ENCODE results near the gene CREB5. TPM values are rescaled to one million over a fixed set of nuclear protein-coding genes. Genes with fewer than 3 reads are reported as not detected.

CREB5 gene
- total RNA-seq, 2 donors from 2014 or later = 0.53 to 2.6 TPM

- Histone ChIP-seq H3K4me3 (ENCODE audit: low read length) (no peak overlapping the region), H3K4me1 (ENCODE audit: control insufficient read depth, insufficient read depth, low read length) (no peaks in the 10 kb centered on the region), H3K9ac (ENCODE audit: extremely low read depth, low read length, poor library complexity, severe bottlenecking) (no peak overlapping the region), H3K27ac (ENCODE audit: low read depth, low read length) (no peak overlapping the region), H3K9me3 (ENCODE audit: control insufficient read depth, low read length) (no peaks in the 10 kb centered on the region), H3K27me3 (ENCODE audit: control insufficient read depth, insufficient read depth, low read length, poor library complexity, severe bottlenecking) (no peaks in the 10 kb centered on the region), H3K36me3 (ENCODE audit: control insufficient read depth, insufficient read depth, low read length) (no peaks in the 10 kb centered on the region)
- no peak overlapping the region for H3K27ac Mint-ChIP-seq
- H3K27me3 Mint-ChIP-seq (ENCODE audit: insufficient read depth) = peaks cover 15% of the 10 kb centered on the region
- peaks cover 7% of the 10 kb centered on the region for H3K4me1 Mint-ChIP-seq
- TF ChIP-seq CTCF (conservative IDR thresholded peaks at IDR 0.05) = peak; percentile 27
- no peaks in the 10 kb centered on the region for H3K36me3 Mint-ChIP-seq (ENCODE audit: low read depth)
- no peak for DNase-seq
- H3K4me3 Mint-ChIP-seq = no peak overlapping the region
- 88 to 89% methylated on average over 11 of the region's 11 CpGs for WGBS, 2 experiments (ENCODE audit: insufficient coverage in 1 of 2, insufficient read length in 1 of 2)
- no peaks in the 10 kb centered on the region for H3K9me3 Mint-ChIP-seq
These were observed 95.4 kb downstream of the CREB5 start for GRCh38 chr7:28507525-28508282.

GRCh38 chr7:28509251-28510025 lies 97.1 kb downstream of the CREB5 start:
- H3K27ac Mint-ChIP-seq = no peak overlapping the region
- H3K27me3 Mint-ChIP-seq (ENCODE audit: insufficient read depth) = peaks cover 15% of the 10 kb centered on the region
- no peak for TF ChIP-seq CTCF (conservative IDR thresholded peaks at IDR 0.05)
- H3K4me1 Mint-ChIP-seq = peaks cover 12% of the 10 kb centered on the region
- no peaks in the 10 kb centered on the region for H3K9me3 Mint-ChIP-seq
- H3K9ac ChIP-seq (ENCODE audit: extremely low read depth, low read length, poor library complexity, severe bottlenecking) = no peak overlapping the region
- no peaks in the 10 kb centered on the region for H3K9me3 ChIP-seq (ENCODE audit: control insufficient read depth, low read length)
- WGBS, 2 experiments (ENCODE audit: insufficient coverage in 1 of 2, insufficient read length in 1 of 2) = 92 to 95% methylated on average over 5 to 12 of the region's 12 CpGs
- no peak overlapping the region for H3K4me3 ChIP-seq (ENCODE audit: low read length)
- H3K4me1 ChIP-seq (ENCODE audit: control insufficient read depth, insufficient read depth, low read length) = no peaks in the 10 kb centered on the region
- DNase-seq = no peak
- H3K4me3 Mint-ChIP-seq = no peak overlapping the region
- H3K27me3 ChIP-seq (ENCODE audit: control insufficient read depth, insufficient read depth, low read length, poor library complexity, severe bottlenecking) = no peaks in the 10 kb centered on the region
- no peaks in the 10 kb centered on the region for H3K36me3 ChIP-seq (ENCODE audit: control insufficient read depth, insufficient read depth, low read length)
- H3K27ac ChIP-seq (ENCODE audit: low read depth, low read length) = no peak overlapping the region
- H3K36me3 Mint-ChIP-seq (ENCODE audit: low read depth) = no peaks in the 10 kb centered on the region

- 90 to 92% methylated on average over 2 of the region's 2 CpGs for WGBS, 2 experiments (ENCODE audit: insufficient coverage in 1 of 2, insufficient read length in 1 of 2)
- no peaks in the 10 kb centered on the region for H3K4me1 ChIP-seq (ENCODE audit: control insufficient read depth, insufficient read depth, low read length)
- H3K36me3 Mint-ChIP-seq (ENCODE audit: low read depth) = no peaks in the 10 kb centered on the region
- peaks cover 8% of the 10 kb centered on the region for H3K4me1 Mint-ChIP-seq
- H3K27ac ChIP-seq (ENCODE audit: low read depth, low read length) = no peak overlapping the region
- H3K4me3 Mint-ChIP-seq = no peak overlapping the region
- no peaks in the 10 kb centered on the region for H3K9me3 ChIP-seq (ENCODE audit: control insufficient read depth, low read length)
- no peaks in the 10 kb centered on the region for H3K36me3 ChIP-seq (ENCODE audit: control insufficient read depth, insufficient read depth, low read length)
- no peaks in the 10 kb centered on the region for H3K9me3 Mint-ChIP-seq
- peaks cover 15% of the 10 kb centered on the region for H3K27me3 Mint-ChIP-seq (ENCODE audit: insufficient read depth)
- no peak overlapping the region for H3K9ac ChIP-seq (ENCODE audit: extremely low read depth, low read length, poor library complexity, severe bottlenecking)
- no peak overlapping the region for H3K4me3 ChIP-seq (ENCODE audit: low read length)
- DNase-seq = no peak
- no peak overlapping the region for H3K27ac Mint-ChIP-seq
- H3K27me3 ChIP-seq (ENCODE audit: control insufficient read depth, insufficient read depth, low read length, poor library complexity, severe bottlenecking) = no peaks in the 10 kb centered on the region
- TF ChIP-seq CTCF (conservative IDR thresholded peaks at IDR 0.05) = no peak
These were observed 97.7 kb downstream of the CREB5 start for GRCh38 chr7:28510026-28510369.
